Breast epithelium (tissue), 3 donors: ENCODE data around the gene TUBA4A.

ENCODE experiments used
- POLR2A ChIP-seq: fragments of 450-650 bp; IDR thresholded peaks from one replicate; pipeline ENCODE4 v1.6.1; 2016; ENCODE audit warnings: antibody characterized with exemption, mild to moderate bottlenecking, moderate library complexity
- TF ChIP-seq, protein P1 (sequence below), 3 donors: fragments of 450-650 bp; IDR thresholded peaks; one replicate each; pipeline ENCODE4 v1.5.1; 2016 to 2017; ENCODE audit warnings: antibody characterized with exemption in 3 of 3, mild to moderate bottlenecking in 3 of 3, moderate library complexity in 3 of 3

DNA sequence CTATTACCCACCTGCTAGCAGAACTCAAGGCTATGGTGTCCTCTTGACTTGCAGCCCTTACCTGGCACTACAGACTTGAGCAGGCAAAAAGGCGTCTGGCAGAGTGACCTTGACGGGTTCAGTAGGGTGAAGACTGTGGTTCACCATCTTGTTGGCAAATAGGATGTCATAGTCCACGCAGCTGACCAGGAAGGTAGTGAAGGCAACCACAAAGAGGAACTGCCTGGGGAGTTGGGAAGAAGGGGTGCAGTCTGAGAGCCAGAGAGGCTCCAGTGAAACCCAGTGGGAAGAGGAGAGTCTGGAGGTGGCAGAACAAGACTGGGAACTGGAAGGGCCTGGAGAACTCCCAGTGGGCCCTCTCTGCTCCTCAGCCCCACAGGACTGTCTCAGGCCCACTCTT lies 28.4 kb downstream of the TUBA4A start:
- TF ChIP-seq, protein P1, sequence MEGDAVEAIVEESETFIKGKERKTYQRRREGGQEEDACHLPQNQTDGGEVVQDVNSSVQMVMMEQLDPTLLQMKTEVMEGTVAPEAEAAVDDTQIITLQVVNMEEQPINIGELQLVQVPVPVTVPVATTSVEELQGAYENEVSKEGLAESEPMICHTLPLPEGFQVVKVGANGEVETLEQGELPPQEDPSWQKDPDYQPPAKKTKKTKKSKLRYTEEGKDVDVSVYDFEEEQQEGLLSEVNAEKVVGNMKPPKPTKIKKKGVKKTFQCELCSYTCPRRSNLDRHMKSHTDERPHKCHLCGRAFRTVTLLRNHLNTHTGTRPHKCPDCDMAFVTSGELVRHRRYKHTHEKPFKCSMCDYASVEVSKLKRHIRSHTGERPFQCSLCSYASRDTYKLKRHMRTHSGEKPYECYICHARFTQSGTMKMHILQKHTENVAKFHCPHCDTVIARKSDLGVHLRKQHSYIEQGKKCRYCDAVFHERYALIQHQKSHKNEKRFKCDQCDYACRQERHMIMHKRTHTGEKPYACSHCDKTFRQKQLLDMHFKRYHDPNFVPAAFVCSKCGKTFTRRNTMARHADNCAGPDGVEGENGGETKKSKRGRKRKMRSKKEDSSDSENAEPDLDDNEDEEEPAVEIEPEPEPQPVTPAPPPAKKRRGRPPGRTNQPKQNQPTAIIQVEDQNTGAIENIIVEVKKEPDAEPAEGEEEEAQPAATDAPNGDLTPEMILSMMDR (IDR thresholded peaks at IDR 0.05), result no peak
- no peak for TF ChIP-seq POLR2A
